HepG2 (cell line): ENCODE data around the gene CTRL. TPM values are rescaled to one million over a fixed set of nuclear protein-coding genes. Genes with fewer than 3 reads are reported as not detected.

Experiments used
- FOXJ3 ChIP-seq: sonication (generic); formaldehyde crosslinking; IDR thresholded peaks from 2 replicates; pipeline ENCODE4 v1.4.0; 2020; ENCODE audit warnings: missing genetic modification reagents, mild to moderate bottlenecking, borderline replicate concordance
- KDM2A ChIP-seq: sonication (generic); formaldehyde crosslinking; IDR thresholded peaks from 2 replicates; pipeline ENCODE4 v1.4.0; 2020; ENCODE audit warnings: low read depth, missing genetic modification reagents, borderline replicate concordance
- POLR2AphosphoS5 ChIP-seq: IDR thresholded peaks from 2 replicates; pipeline ENCODE4 v1.6.1; 2012; ENCODE audit warnings: low read depth, low read length
- PRPF4 ChIP-seq: fragments of 200-400 bp; formaldehyde crosslinking; IDR thresholded peaks from 2 replicates; pipeline ENCODE4 v1.6.1; 2016; ENCODE audit warnings: low read length, low read depth; ENCODE audit not compliant: poor library complexity, severe bottlenecking
- RFXAP ChIP-seq: sonication (generic); formaldehyde crosslinking; IDR thresholded peaks from 2 replicates; pipeline ENCODE4 v1.4.0; 2020; ENCODE audit warnings: missing genetic modification reagents, borderline replicate concordance
- SIX1 ChIP-seq: sonication (generic); formaldehyde crosslinking; IDR thresholded peaks from 2 replicates; pipeline ENCODE4 v1.4.0; 2020; ENCODE audit warnings: missing genetic modification reagents, borderline replicate concordance
- SPEN ChIP-seq: sonication (generic); formaldehyde crosslinking; IDR thresholded peaks from 2 replicates; pipeline ENCODE4 v1.5.1; 2020; ENCODE audit warnings: low read depth, mild to moderate bottlenecking, missing genetic modification reagents
- ZMYM4 ChIP-seq: sonication (generic); formaldehyde crosslinking; IDR thresholded peaks from 2 replicates; pipeline ENCODE4 v1.8.1; 2023; ENCODE audit warnings: mild to moderate bottlenecking, missing genetic modification reagents
- ZNF160 ChIP-seq: sonication (generic); formaldehyde crosslinking; IDR thresholded peaks from 2 replicates; pipeline ENCODE4 v1.8.0; 2022; ENCODE audit warnings: mild to moderate bottlenecking, inconsistent platforms, missing genetic modification reagents
- ZNF430 ChIP-seq: sonication (generic); formaldehyde crosslinking; IDR thresholded peaks from 2 replicates; pipeline ENCODE4 v1.9.0; 2021; ENCODE audit warnings: mild to moderate bottlenecking, missing genetic modification reagents
- ZNF556 ChIP-seq: sonication (generic); formaldehyde crosslinking; IDR thresholded peaks from 2 replicates; pipeline ENCODE4 v1.4.0; 2020; ENCODE audit warnings: mild to moderate bottlenecking, missing genetic modification reagents, borderline replicate concordance
- polyA plus RNA-seq, 8 experiments: library from polyadenylated mRNA; depleted of rRNA in 3 of 8; stranded (reverse) in 7 of 8; unstranded in 1 of 8; fragments of >200 nt; fragmentation: Illumina TruSeq in 4 of 8; extraction: Trizol in 4 of 8; gene quantifications; 2 replicates each; pipeline versions ENCODE4 v1.2.1 to v1.2.3, GENCODE V29; 2011 to 2016; ENCODE audit warnings: low read depth in 4 of 8, missing spikeins in 1 of 8, mixed read lengths in 1 of 8; ENCODE audit not compliant: insufficient read depth in 1 of 8
- total RNA-seq, 5 experiments: library from RNA; depleted of rRNA; stranded (reverse); fragments of >200 nt; fragmentation: Illumina TruSeq; extraction: Trizol; gene quantifications; 2 replicates each; pipeline ENCODE4 v1.2.3, GENCODE V29; 2016; ENCODE audit warnings: low read depth in 1 of 5
- TF ChIP-seq, protein P1 (sequence below): sonication (generic); formaldehyde crosslinking; IDR thresholded peaks from 2 replicates; pipeline ENCODE4 v1.4.0; 2020; ENCODE audit warnings: mild to moderate bottlenecking, missing genetic modification reagents
- TF ChIP-seq, protein P2 (sequence below): sonication (generic); formaldehyde crosslinking; IDR thresholded peaks from 2 replicates; pipeline ENCODE4 v1.4.0; 2020; ENCODE audit warnings: missing genetic modification reagents
- TF ChIP-seq, protein P3 (sequence below): sonication (generic); formaldehyde crosslinking; IDR thresholded peaks from 2 replicates; pipeline ENCODE4 v1.5.0; 2020; ENCODE audit warnings: missing genetic modification reagents
- TF ChIP-seq, protein P4 (sequence below): sonication (generic); formaldehyde crosslinking; IDR thresholded peaks from 2 replicates; pipeline ENCODE4 v1.5.1; 2020; ENCODE audit warnings: mild to moderate bottlenecking, moderate library complexity, missing genetic modification reagents
- TF ChIP-seq, protein P5 (sequence below): sonication (generic); formaldehyde crosslinking; IDR thresholded peaks from 2 replicates; pipeline ENCODE4 v1.4.0; 2020; ENCODE audit warnings: missing genetic modification reagents, borderline replicate concordance

CTRL gene
- total and polyA plus RNA-seq, 2 of the 13 experiments (the other 11 are each of a cell fraction or from before 2014, with no cell fraction given): 1.9 to 2.7 TPM

DNA sequence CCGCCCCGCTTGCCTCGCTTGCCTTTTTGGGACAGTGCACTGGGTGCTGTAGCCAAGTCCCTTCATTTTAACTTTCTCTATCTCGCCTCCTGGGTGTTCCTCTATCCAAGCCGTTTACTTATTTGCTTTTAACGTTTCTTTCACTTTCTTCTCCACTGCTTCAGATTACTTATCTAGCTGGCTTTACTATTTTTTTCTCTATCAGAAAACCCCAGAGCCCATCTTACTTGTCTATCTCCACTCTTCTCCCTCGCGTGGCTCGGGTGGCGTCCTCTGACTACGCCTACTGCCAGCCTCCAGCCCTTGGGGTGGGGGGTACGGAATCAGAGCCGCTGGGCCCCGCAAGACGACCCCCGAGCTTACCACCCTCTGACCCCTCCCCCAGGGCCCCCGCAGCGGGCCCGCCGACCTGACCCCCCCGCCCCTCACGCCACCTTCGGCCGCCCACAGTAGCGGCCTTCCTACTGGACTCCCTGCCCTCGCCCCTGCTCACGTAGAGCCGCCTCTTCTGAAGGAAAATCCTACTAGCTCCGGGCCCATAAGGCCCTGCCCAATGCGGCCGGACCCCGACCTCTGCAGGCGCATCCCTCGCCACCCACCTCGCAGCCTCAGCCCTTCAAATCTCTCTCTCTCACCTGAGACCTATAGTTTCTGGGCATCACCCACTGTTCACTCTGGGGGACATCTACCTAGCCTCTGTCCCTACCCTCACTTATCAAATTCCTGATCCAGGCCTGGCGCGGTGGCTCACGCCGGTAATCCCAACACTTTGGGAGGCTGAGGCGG, 37.8 kb upstream of the CTRL start (continued):
- TF ChIP-seq, protein P1, sequence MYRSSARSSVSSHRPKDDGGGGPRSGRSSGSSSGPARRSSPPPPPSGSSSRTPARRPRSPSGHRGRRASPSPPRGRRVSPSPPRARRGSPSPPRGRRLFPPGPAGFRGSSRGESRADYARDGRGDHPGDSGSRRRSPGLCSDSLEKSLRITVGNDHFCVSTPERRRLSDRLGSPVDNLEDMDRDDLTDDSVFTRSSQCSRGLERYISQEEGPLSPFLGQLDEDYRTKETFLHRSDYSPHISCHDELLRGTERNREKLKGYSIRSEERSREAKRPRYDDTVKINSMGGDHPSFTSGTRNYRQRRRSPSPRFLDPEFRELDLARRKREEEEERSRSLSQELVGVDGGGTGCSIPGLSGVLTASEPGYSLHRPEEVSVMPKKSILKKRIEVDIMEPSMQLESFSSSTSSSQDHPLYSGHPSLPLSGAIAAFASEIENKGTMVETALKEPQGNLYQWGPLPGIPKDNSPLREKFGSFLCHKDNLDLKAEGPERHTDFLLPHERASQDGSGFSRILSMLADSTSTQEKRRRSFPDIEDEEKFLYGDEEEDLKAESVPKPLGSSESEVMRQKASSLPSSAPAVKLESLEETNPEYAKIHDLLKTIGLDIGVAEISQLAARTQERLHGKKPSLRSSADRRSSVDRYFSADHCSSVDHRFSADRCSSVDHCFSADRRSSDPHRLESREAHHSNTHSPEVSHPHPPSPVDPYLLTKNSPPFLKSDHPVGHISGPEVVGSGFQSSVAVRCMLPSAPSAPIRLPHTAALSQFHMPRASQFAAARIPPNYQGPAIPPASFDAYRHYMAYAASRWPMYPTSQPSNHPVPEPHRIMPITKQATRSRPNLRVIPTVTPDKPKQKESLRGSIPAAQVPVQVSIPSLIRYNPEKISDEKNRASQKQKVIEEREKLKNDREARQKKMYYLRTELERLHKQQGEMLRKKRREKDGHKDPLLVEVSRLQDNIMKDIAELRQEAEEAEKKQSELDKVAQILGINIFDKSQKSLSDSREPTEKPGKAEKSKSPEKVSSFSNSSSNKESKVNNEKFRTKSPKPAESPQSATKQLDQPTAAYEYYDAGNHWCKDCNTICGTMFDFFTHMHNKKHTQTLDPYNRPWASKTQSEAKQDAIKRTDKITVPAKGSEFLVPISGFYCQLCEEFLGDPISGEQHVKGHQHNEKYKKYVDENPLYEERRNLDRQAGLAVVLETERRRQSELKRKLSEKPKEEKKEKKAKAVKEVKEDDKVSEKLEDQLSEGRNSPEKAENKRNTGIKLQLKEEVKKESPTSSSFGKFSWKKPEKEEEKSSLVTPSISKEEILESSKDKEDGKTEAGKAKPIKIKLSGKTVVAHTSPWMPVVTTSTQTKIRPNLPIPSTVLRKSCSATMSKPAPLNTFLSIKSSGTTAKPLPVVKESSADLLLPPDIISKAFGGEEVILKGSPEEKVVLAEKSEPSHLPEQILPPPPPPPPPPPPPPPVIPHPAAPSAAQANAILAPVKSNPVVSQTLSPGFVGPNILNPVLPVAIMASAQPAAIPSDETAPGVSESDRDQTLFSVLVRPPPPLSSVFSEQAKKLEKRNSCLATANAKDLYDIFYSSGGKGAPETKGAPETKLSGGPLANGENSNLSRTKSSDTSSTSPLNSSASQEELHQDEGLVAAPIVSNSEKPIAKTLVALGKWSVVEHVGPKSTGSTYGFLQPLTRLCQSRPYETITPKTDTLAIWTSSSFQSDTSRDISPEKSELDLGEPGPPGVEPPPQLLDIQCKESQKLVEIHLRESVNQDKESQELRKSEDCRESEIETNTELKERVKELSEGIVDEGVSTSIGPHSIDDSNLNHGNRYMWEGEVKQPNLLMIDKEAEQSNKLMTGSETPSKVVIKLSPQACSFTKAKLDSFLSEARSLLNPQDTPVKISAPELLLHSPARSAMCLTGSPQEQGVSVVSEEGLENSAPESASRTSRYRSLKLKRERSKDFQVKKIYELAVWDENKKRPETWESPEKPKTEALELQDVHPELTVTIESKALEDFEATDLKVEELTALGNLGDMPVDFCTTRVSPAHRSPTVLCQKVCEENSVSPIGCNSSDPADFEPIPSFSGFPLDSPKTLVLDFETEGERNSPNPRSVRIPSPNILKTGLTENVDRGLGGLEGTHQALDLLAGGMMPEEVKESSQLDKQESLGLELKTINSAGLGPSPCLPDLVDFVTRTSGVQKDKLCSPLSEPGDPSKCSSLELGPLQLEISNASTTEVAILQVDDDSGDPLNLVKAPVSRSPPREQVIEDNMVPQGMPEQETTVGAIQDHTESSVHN (CRISPR knock-in tag): no peak
- no peak for TF ChIP-seq SIX1 (CRISPR knock-in tag)
- peak; percentile 59; the same call in 1 of the 2 replicates for TF ChIP-seq SPEN (CRISPR knock-in tag)
- peak; percentile 74 for TF ChIP-seq ZMYM4 (CRISPR knock-in tag)
- TF ChIP-seq, protein P2, sequence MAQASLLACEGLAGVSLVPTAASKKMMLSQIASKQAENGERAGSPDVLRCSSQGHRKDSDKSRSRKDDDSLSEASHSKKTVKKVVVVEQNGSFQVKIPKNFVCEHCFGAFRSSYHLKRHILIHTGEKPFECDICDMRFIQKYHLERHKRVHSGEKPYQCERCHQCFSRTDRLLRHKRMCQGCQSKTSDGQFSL (CRISPR knock-in tag): no peak
- TF ChIP-seq ZNF556 (CRISPR knock-in tag): no peak
- TF ChIP-seq ZNF430 (CRISPR knock-in tag): no peak
- no peak for TF ChIP-seq RFXAP (CRISPR knock-in tag)
- TF ChIP-seq, protein P3, sequence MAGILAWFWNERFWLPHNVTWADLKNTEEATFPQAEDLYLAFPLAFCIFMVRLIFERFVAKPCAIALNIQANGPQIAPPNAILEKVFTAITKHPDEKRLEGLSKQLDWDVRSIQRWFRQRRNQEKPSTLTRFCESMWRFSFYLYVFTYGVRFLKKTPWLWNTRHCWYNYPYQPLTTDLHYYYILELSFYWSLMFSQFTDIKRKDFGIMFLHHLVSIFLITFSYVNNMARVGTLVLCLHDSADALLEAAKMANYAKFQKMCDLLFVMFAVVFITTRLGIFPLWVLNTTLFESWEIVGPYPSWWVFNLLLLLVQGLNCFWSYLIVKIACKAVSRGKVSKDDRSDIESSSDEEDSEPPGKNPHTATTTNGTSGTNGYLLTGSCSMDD (CRISPR knock-in tag): no peak
- TF ChIP-seq, protein P4, sequence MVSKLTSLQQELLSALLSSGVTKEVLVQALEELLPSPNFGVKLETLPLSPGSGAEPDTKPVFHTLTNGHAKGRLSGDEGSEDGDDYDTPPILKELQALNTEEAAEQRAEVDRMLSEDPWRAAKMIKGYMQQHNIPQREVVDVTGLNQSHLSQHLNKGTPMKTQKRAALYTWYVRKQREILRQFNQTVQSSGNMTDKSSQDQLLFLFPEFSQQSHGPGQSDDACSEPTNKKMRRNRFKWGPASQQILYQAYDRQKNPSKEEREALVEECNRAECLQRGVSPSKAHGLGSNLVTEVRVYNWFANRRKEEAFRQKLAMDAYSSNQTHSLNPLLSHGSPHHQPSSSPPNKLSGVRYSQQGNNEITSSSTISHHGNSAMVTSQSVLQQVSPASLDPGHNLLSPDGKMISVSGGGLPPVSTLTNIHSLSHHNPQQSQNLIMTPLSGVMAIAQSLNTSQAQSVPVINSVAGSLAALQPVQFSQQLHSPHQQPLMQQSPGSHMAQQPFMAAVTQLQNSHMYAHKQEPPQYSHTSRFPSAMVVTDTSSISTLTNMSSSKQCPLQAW (CRISPR knock-in tag): 0 out of 2 replicates have a peak, but pooled peaks have one; percentile 3
- no peak; the same call in 1 of the 2 replicates for TF ChIP-seq KDM2A (CRISPR knock-in tag)
- TF ChIP-seq, protein P5, sequence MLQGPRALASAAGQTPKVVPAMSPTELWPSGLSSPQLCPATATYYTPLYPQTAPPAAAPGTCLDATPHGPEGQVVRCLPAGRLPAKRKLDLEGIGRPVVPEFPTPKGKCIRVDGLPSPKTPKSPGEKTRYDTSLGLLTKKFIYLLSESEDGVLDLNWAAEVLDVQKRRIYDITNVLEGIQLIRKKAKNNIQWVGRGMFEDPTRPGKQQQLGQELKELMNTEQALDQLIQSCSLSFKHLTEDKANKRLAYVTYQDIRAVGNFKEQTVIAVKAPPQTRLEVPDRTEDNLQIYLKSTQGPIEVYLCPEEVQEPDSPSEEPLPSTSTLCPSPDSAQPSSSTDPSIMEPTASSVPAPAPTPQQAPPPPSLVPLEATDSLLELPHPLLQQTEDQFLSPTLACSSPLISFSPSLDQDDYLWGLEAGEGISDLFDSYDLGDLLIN: no peak
- TF ChIP-seq FOXJ3: no peak
- peak; percentile 34; the same call in 1 of the 2 replicates for TF ChIP-seq ZNF160 (CRISPR knock-in tag)
- TF ChIP-seq PRPF4: no peak
- TF ChIP-seq POLR2AphosphoS5: peak; percentile 64; the same call in 1 of the 2 replicates
